Subcutaneous adipose tissue (tissue), 4 donors: ENCODE data around the gene SSR2. TPM values are rescaled to one million over a fixed set of nuclear protein-coding genes. Genes with fewer than 3 reads are reported as not detected.

Experiments
- total RNA-seq, 4 donors: library from RNA; depleted of rRNA; stranded (reverse); fragments of >200 nt; gene quantifications; one replicate each; pipeline ENCODE4 v1.1.0, GENCODE V29; 2016
- TF ChIP-seq, protein P1 (sequence below): fragments of 450-650 bp; IDR thresholded peaks from one replicate; pipeline ENCODE4 v1.5.1; 2016; ENCODE audit warnings: low read depth, mild to moderate bottlenecking, control low read depth, antibody characterized with exemption, moderate library complexity

Gene SSR2
- total RNA-seq, 4 donors from 2014 or later = 117 to 238 (median 185) TPM

GRCh38 chr1:156042828-156043227, 22.1 kb upstream of the SSR2 start:
- TF ChIP-seq, protein P1, sequence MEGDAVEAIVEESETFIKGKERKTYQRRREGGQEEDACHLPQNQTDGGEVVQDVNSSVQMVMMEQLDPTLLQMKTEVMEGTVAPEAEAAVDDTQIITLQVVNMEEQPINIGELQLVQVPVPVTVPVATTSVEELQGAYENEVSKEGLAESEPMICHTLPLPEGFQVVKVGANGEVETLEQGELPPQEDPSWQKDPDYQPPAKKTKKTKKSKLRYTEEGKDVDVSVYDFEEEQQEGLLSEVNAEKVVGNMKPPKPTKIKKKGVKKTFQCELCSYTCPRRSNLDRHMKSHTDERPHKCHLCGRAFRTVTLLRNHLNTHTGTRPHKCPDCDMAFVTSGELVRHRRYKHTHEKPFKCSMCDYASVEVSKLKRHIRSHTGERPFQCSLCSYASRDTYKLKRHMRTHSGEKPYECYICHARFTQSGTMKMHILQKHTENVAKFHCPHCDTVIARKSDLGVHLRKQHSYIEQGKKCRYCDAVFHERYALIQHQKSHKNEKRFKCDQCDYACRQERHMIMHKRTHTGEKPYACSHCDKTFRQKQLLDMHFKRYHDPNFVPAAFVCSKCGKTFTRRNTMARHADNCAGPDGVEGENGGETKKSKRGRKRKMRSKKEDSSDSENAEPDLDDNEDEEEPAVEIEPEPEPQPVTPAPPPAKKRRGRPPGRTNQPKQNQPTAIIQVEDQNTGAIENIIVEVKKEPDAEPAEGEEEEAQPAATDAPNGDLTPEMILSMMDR = no peak

- TF ChIP-seq, protein P1 = no peak
Observed at GRCh38 chr1:156033011-156033410, 12.3 kb upstream of the SSR2 start.

- TF ChIP-seq, protein P1 = no peak
Observed at GRCh38 chr1:156026588-156026987, 5.8 kb upstream of the SSR2 start.

- TF ChIP-seq, protein P1 = no peak
Observed at GRCh38 chr1:156025876-156026275, 5.1 kb upstream of the SSR2 start.

DNA sequence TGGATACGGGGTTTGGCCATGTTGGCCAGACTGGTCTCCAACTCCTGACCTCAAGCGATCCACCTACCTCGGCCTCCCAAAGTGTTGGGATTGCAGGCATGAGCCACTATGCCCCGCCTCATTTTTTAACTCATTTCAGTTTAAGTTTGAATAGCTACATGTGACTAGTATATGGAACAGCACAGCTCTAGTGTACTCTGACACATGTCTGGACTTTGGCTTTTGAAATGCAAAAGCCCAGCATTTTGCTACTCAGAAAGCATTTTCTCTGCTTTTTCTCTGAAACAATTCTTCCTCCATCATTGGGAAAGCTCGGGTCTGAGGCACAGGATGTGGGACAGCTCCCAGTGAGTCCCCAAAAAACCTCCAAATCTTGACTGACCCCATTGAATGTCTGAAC, 4.0 kb upstream of the SSR2 start:
- TF ChIP-seq, protein P1 = no peak

- TF ChIP-seq, protein P1 = no peak
Observed at GRCh38 chr1:156021954-156022353, 1.2 kb upstream of the SSR2 start.

DNA sequence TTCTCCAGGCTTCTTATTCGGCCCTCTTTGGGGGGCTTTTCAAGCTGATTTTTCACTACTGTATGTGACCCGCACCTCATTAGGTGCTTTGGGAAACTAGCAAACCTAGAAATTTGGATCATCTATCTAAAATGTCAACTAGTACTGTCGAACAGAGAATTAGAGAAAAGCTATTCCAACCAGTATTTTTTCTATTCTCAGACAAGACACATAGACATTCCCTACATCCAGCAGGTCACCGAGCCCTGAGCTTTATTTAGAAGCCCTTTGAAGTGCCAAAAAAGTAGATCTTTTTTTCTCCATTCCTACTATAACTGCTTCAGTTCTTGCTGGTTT, 310 bp upstream of the SSR2 start:
- TF ChIP-seq, protein P1 = no peak

- TF ChIP-seq, protein P1 = no peak
Observed at GRCh38 chr1:156019946-156020292, 832 bp downstream of the SSR2 start.
